Suprapubic skin (tissue), 4 donors: ENCODE measurements around the gene SSNA1. TPM values are rescaled to one million over a fixed set of nuclear protein-coding genes. Genes with fewer than 3 reads are reported as not detected.

Source experiments
- DNase-seq, 2 donors: peaks; one replicate each; pipeline ENCODE4 v3.0.0-alpha.2; 2019; ENCODE audit warnings: low spot score in 2 of 2
- H3K27ac ChIP-seq: fragments of 200-600 bp; sonication (generic); one replicate; pipeline ENCODE4 v1.5.1; 2019
- H3K27me3 ChIP-seq: fragments of 200-600 bp; sonication (generic); one replicate; pipeline ENCODE4 v1.5.1; 2019
- H3K36me3 ChIP-seq: fragments of 200-600 bp; sonication (generic); one replicate; pipeline ENCODE4 v1.5.1; 2019
- H3K4me1 ChIP-seq: fragments of 200-600 bp; sonication (generic); one replicate; pipeline ENCODE4 v1.5.1; 2019
- H3K4me3 ChIP-seq: fragments of 200-600 bp; sonication (generic); one replicate; pipeline ENCODE4 v1.5.1; 2019; ENCODE audit warnings: mild to moderate bottlenecking
- H3K9me3 ChIP-seq: fragments of 200-600 bp; sonication (generic); one replicate; pipeline ENCODE4 v1.5.1; 2019
- CTCF ChIP-seq, 2 donors: fragments of 200-600 bp in 1 of 2; fragments of 450-650 bp in 1 of 2; sonication (generic) in 1 of 2; IDR thresholded peaks; one replicate each; pipeline ENCODE4 v1.5.1; 2016 to 2019; ENCODE audit warnings: antibody characterized with exemption in 2 of 2, mild to moderate bottlenecking in 1 of 2, moderate library complexity in 1 of 2
- EP300 ChIP-seq: sonication (generic); formaldehyde crosslinking; IDR thresholded peaks from one replicate; pipeline ENCODE4 v1.6.1; 2017; ENCODE audit warnings: antibody characterized with exemption
- POLR2A ChIP-seq, 2 donors: fragments of 450-650 bp; IDR thresholded peaks; one replicate each; pipeline ENCODE4 v1.6.1; 2017; ENCODE audit warnings: antibody characterized with exemption in 2 of 2, mild to moderate bottlenecking in 2 of 2, moderate library complexity in 2 of 2
- POLR2AphosphoS5 ChIP-seq, 3 donors: sonication (generic); formaldehyde crosslinking; IDR thresholded peaks; one replicate each; pipeline ENCODE4 v1.6.1; 2017; ENCODE audit warnings: antibody characterized with exemption in 3 of 3
- WGBS: methylation state at CpG from one replicate; pipeline ENCODE4 v1.1.5; 2018; 5-methylcytosine and 5-hydroxymethylcytosine counted together
- total RNA-seq, 4 donors: library from RNA; depleted of rRNA; stranded (reverse); fragments of >200 nt; gene quantifications; one replicate each; pipeline ENCODE4 v1.1.0, GENCODE V29; 2016

SSNA1 gene
- total RNA-seq, 4 donors from 2014 or later: 45.9 to 72.0 (median 71.1) TPM

GRCh38 chr9:137146527-137146918 is 42.0 kb upstream of the SSNA1 start:
- no peak for TF ChIP-seq CTCF (IDR thresholded peaks at IDR 0.05)
- no peak overlapping the region for H3K4me3 ChIP-seq
- 63% methylated on average over 2 of the region's 9 CpGs for WGBS
- H3K36me3 ChIP-seq: no peaks in the 10 kb centered on the region
- H3K27me3 ChIP-seq: peaks cover 64% of the 10 kb centered on the region
- DNase-seq: no peak
- H3K4me1 ChIP-seq: no peaks in the 10 kb centered on the region
- no peaks in the 10 kb centered on the region for H3K9me3 ChIP-seq
- H3K27ac ChIP-seq: no peak overlapping the region

GRCh38 chr9:137147091-137147792 is 41.2 kb upstream of the SSNA1 start:
- TF ChIP-seq CTCF (IDR thresholded peaks at IDR 0.05) (no peak), EP300 (no peak), POLR2AphosphoS5 (IDR thresholded peaks at IDR 0.05) (no peak), POLR2A (IDR thresholded peaks at IDR 0.05) (no peak)
- WGBS: 85% methylated on average over 16 of the region's 26 CpGs

GRCh38 chr9:137147793-137148160 is 40.7 kb upstream of the SSNA1 start:
- TF ChIP-seq POLR2AphosphoS5 (IDR thresholded peaks at IDR 0.05): no peak
- no peak for TF ChIP-seq EP300
- no peak for TF ChIP-seq POLR2A (IDR thresholded peaks at IDR 0.05)
- Histone ChIP-seq H3K27me3 (peaks cover 53% of the 10 kb centered on the region), H3K4me1 (no peaks in the 10 kb centered on the region), H3K9me3 (no peaks in the 10 kb centered on the region), H3K4me3 (no peak overlapping the region), H3K36me3 (no peaks in the 10 kb centered on the region), H3K27ac (no peak overlapping the region)
- 31% methylated on average over 15 of the region's 24 CpGs for WGBS
- no peak for DNase-seq

More at GRCh38 chr9:137147091-137147792, 41.2 kb upstream of the SSNA1 start:
- no peaks in the 10 kb centered on the region for H3K9me3 ChIP-seq
- no peak overlapping the region for H3K4me3 ChIP-seq
- H3K4me1 ChIP-seq: no peaks in the 10 kb centered on the region
- no peak overlapping the region for H3K27ac ChIP-seq
- no peak for DNase-seq
- no peaks in the 10 kb centered on the region for H3K36me3 ChIP-seq
- peaks cover 58% of the 10 kb centered on the region for H3K27me3 ChIP-seq

GRCh38 chr9:137148242-137148641 is 40.2 kb upstream of the SSNA1 start:
- Histone ChIP-seq H3K27ac (no peak overlapping the region), H3K27me3 (peaks cover 48% of the 10 kb centered on the region), H3K9me3 (no peaks in the 10 kb centered on the region), H3K4me1 (no peaks in the 10 kb centered on the region), H3K4me3 (no peak overlapping the region), H3K36me3 (no peaks in the 10 kb centered on the region)
- TF ChIP-seq EP300 (no peak), POLR2AphosphoS5 (IDR thresholded peaks at IDR 0.05) (no peak), CTCF (IDR thresholded peaks at IDR 0.05) (no peak), POLR2A (IDR thresholded peaks at IDR 0.05) (no peak)
- no peak for DNase-seq
- WGBS: 81% methylated on average over 27 of the region's 27 CpGs

- H3K4me3 ChIP-seq: no peak overlapping the region
- no peaks in the 10 kb centered on the region for H3K36me3 ChIP-seq
- peaks cover 44% of the 10 kb centered on the region for H3K27me3 ChIP-seq
- no peaks in the 10 kb centered on the region for H3K4me1 ChIP-seq
- H3K27ac ChIP-seq: no peak overlapping the region
- DNase-seq: no peak
- TF ChIP-seq POLR2AphosphoS5 (IDR thresholded peaks at IDR 0.05): no peak
- no peak for TF ChIP-seq EP300
- no peak for TF ChIP-seq POLR2A (IDR thresholded peaks at IDR 0.05)
- WGBS: 77% methylated on average over 13 of the region's 19 CpGs
- H3K9me3 ChIP-seq: no peaks in the 10 kb centered on the region
Observed at GRCh38 chr9:137148661-137149060, 39.8 kb upstream of the SSNA1 start.

GRCh38 chr9:137149363-137149762 is 39.1 kb upstream of the SSNA1 start:
- 59% methylated on average over 5 of the region's 5 CpGs for WGBS
- Histone ChIP-seq H3K27me3 (peaks cover 37% of the 10 kb centered on the region), H3K4me1 (no peaks in the 10 kb centered on the region)

More at GRCh38 chr9:137149363-137149762, 39.1 kb upstream of the SSNA1 start:
- Histone ChIP-seq H3K27ac (no peak overlapping the region), H3K36me3 (no peaks in the 10 kb centered on the region), H3K4me3 (no peak overlapping the region), H3K9me3 (no peaks in the 10 kb centered on the region)
- TF ChIP-seq POLR2AphosphoS5 (IDR thresholded peaks at IDR 0.05): no peak
- TF ChIP-seq POLR2A (IDR thresholded peaks at IDR 0.05): no peak
- TF ChIP-seq EP300: no peak
- TF ChIP-seq CTCF (IDR thresholded peaks at IDR 0.05): no peak
- no peak for DNase-seq
